Keratinocyte (primary cell): ENCODE results near the gene SMAD6. TPM values are rescaled to one million over a fixed set of nuclear protein-coding genes. Genes with fewer than 3 reads are reported as not detected.

Source experiments
- DNase-seq: peaks from one replicate; pipeline ENCODE4 v3.0.0-alpha.2; 2011; ENCODE audit warnings: low read depth, missing footprints, low spot score
- FAIRE-seq: peaks from 2 replicates; lab custom pipeline; 2011; peaks lifted over from hg19 to GRCh38; lab: Jason Lieb, UNC
- H2AFZ ChIP-seq: 2 replicates; pipeline ENCODE4 v1.6.0; 2012; ENCODE audit warnings: low read length, control low read depth, inconsistent platforms; ENCODE audit not compliant: control insufficient read depth
- H3K27ac ChIP-seq: 2 replicates; pipeline ENCODE4 v1.5.1; 2011; ENCODE audit warnings: low read length; ENCODE audit not compliant: control insufficient read depth, insufficient read depth
- H3K27me3 ChIP-seq: 3 replicates; pipeline ENCODE4 v1.6.0; 2011; ENCODE audit warnings: low read length; ENCODE audit not compliant: control insufficient read depth, insufficient read depth; ENCODE audit errors: extremely low read depth
- H3K36me3 ChIP-seq, 2 experiments: 2 replicates in 1 of 2; 3 replicates in 1 of 2; pipeline ENCODE4 v1.5.1; 2011; ENCODE audit warnings: low read length in 2 of 2, mild to moderate bottlenecking in 1 of 2; ENCODE audit not compliant: control insufficient read depth in 2 of 2, insufficient read depth in 2 of 2; ENCODE audit errors: extremely low read depth in 1 of 2
- H3K4me1 ChIP-seq: 3 replicates; pipeline ENCODE4 v1.5.1; 2011; ENCODE audit warnings: low read length; ENCODE audit not compliant: control insufficient read depth, insufficient read depth; ENCODE audit errors: extremely low read depth
- H3K4me2 ChIP-seq: 3 replicates; pipeline ENCODE4 v1.6.0; 2011; ENCODE audit warnings: low read depth, low read length; ENCODE audit not compliant: control insufficient read depth, insufficient read depth; ENCODE audit errors: extremely low read depth
- H3K4me3 ChIP-seq, 3 experiments: fragments of 200-600 bp in 1 of 3; sonication (generic) in 1 of 3; 2 replicates in 2 of 3; 3 replicates in 1 of 3; pipeline ENCODE4 v1.5.1; 2011 to 2016; ENCODE audit warnings: low read length in 3 of 3, mild to moderate bottlenecking in 3 of 3, control low read depth in 2 of 3, inconsistent platforms in 1 of 3, low read depth in 1 of 3, mixed read lengths in 1 of 3, mixed run types in 1 of 3, moderate library complexity in 1 of 3; ENCODE audit not compliant: control insufficient read depth in 2 of 3, insufficient read depth in 2 of 3; ENCODE audit errors: extremely low read depth in 1 of 3
- H3K79me2 ChIP-seq: 2 replicates; pipeline ENCODE4 v1.6.0; 2012; ENCODE audit warnings: low read length; ENCODE audit not compliant: control insufficient read depth, insufficient read depth
- H3K9ac ChIP-seq: 3 replicates; pipeline ENCODE4 v1.6.0; 2011; ENCODE audit warnings: low read length; ENCODE audit not compliant: control insufficient read depth, insufficient read depth; ENCODE audit errors: extremely low read depth
- H3K9me1 ChIP-seq: 3 replicates; pipeline ENCODE4 v1.6.0; 2011; ENCODE audit warnings: low read length; ENCODE audit not compliant: control insufficient read depth, insufficient read depth; ENCODE audit errors: extremely low read depth
- H3K9me3 ChIP-seq: 2 replicates; pipeline ENCODE4 v1.5.1; 2012; ENCODE audit warnings: low read depth, low read length; ENCODE audit not compliant: control insufficient read depth
- H4K20me1 ChIP-seq: 3 replicates; pipeline ENCODE4 v1.6.0; 2011; ENCODE audit warnings: low read length; ENCODE audit not compliant: control insufficient read depth, insufficient read depth; ENCODE audit errors: extremely low read depth
- CTCF ChIP-seq, 3 experiments: IDR thresholded peaks in 1 of 3; conservative IDR thresholded peaks in 1 of 3; optimal IDR thresholded peaks in 1 of 3; 2 replicates in 2 of 3; 3 replicates in 1 of 3; pipeline versions ENCODE3 to v1.5.1; 2011; ENCODE audit warnings: low read length in 3 of 3, mild to moderate bottlenecking in 3 of 3, moderate library complexity in 2 of 3, control low read depth in 1 of 3, inconsistent platforms in 1 of 3; ENCODE audit not compliant: insufficient read depth in 2 of 3; ENCODE audit errors: extremely low read depth in 1 of 3
- EZH2 ChIP-seq: IDR thresholded peaks from one replicate; pipeline ENCODE4 v1.6.1; 2012; ENCODE audit warnings: inconsistent platforms, mild to moderate bottlenecking, low read length, moderate library complexity
- dilution Hi-C: fragments of 300-500 bp; cut with MboI; formaldehyde crosslinking; loops from one replicate; pipeline ENCODE4 v1.7.0; 2020; ENCODE audit warnings: low sequenced_read_pairs; ENCODE audit not compliant: extremely low pct_ligation_motif_present
- polyA plus RNA-seq, 5 experiments: library from polyadenylated mRNA; depleted of rRNA in 3 of 5; stranded (reverse) in 3 of 5; stranded (forward) in 1 of 5; unstranded in 1 of 5; fragments of >200 nt; gene quantifications; 1 replicate in 1 of 5; 2 replicates in 3 of 5; 3 replicates in 1 of 5; pipeline versions ENCODE4 v1.2.1 to v1.2.3, GENCODE V29; 2011 to 2012; ENCODE audit warnings: missing spikeins in 2 of 5, low read depth in 1 of 5, low replicate concordance in 1 of 5

SMAD6 gene
- polyA plus RNA-seq, 1 donor (not counting 4 experiments of a cell fraction or from before 2014, with no cell fraction given): 0.03 TPM

GRCh38 chr15:66801266-66801665 lies 99.2 kb downstream of the SMAD6 start:
- Histone ChIP-seq H3K9ac (no peak overlapping the region), H3K27ac (no peak overlapping the region), H3K36me3 (no peaks in the 10 kb centered on the region), H3K9me1 (no peaks in the 10 kb centered on the region), H3K4me1 (peaks cover 19% of the 10 kb centered on the region), H2AFZ (no peak overlapping the region), H3K4me2 (no peak overlapping the region), H3K79me2 (no peaks in the 10 kb centered on the region), H3K27me3 (peaks cover 2% of the 10 kb centered on the region), H3K4me3 (no peak overlapping the region), H4K20me1 (no peaks in the 10 kb centered on the region), H3K9me3 (no peaks in the 10 kb centered on the region)
- no peak for TF ChIP-seq EZH2
- no peak for TF ChIP-seq CTCF (optimal IDR thresholded peaks at IDR 0.05 in 1 of 3, IDR thresholded peaks at IDR 0.05 in 1 of 3, conservative IDR thresholded peaks at IDR 0.05 in 1 of 3; ENCODE audit: extremely low read depth in 1 of 3, insufficient read depth in 2 of 3, low read length in 3 of 3)
- FAIRE-seq: no peak
- DNase-seq: no peak
- dilution Hi-C loops: no loop called here

GRCh38 chr15:66802025-66803001 lies 100.3 kb downstream of the SMAD6 start:
- DNase-seq: no peak
- Histone ChIP-seq H3K27me3 (peaks cover 2% of the 10 kb centered on the region), H2AFZ (no peak overlapping the region), H3K79me2 (no peaks in the 10 kb centered on the region), H3K9me1 (no peaks in the 10 kb centered on the region), H3K4me2 (peak overlapping the region; percentile 40), H3K36me3 (no peaks in the 10 kb centered on the region), H3K4me3 (no peak overlapping the region), H3K4me1 (peaks cover 19% of the 10 kb centered on the region), H3K27ac (no peak overlapping the region), H4K20me1 (no peaks in the 10 kb centered on the region), H3K9ac (peak overlapping the region; percentile 29), H3K9me3 (no peaks in the 10 kb centered on the region)
- FAIRE-seq: no peak
- TF ChIP-seq CTCF (optimal IDR thresholded peaks at IDR 0.05 in 1 of 3, IDR thresholded peaks at IDR 0.05 in 1 of 3, conservative IDR thresholded peaks at IDR 0.05 in 1 of 3; ENCODE audit: extremely low read depth in 1 of 3, insufficient read depth in 2 of 3, low read length in 3 of 3): no peak
- no peak for TF ChIP-seq EZH2
- dilution Hi-C loops: no loop called here
